ENCODE data around the gene RASL10A. TPM values are rescaled to one million over a fixed set of nuclear protein-coding genes. Genes with fewer than 3 reads are reported as not detected.

Gene RASL10A
- total RNA-seq, 1 donor from 2014 or later = not detected

DNA sequence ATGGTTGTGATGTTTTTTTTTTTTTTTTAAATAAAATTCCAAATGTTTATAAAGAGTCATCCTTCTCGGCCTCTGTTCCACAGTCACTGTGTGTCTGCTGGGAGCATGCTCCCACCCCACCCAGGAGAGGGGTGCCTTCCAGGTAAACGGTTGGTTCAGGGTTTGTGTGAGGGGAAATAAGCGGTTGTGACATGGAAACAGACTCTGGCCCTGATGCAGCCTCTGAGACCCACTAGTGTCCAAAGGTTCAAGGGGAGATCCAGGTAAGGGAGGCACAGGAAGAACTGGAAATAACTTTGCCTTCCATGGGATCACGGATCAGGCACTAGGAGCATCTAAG lies 15.1 kb downstream of the RASL10A start:
- DNase-seq (ENCODE audit: extremely low spot score in 2 of 2) = no peak
- H3K27me3 ChIP-seq = no peaks in the 10 kb centered on the region
- H3K27ac ChIP-seq = no peak overlapping the region
- no peaks in the 10 kb centered on the region for H3K9me3 ChIP-seq
- H3K36me3 ChIP-seq = peaks cover 2 to 45% of the 10 kb centered on the region in 2 donors
- TF ChIP-seq POLR2A (IDR thresholded peaks at IDR 0.05) = no peak
- TF ChIP-seq, protein P1, sequence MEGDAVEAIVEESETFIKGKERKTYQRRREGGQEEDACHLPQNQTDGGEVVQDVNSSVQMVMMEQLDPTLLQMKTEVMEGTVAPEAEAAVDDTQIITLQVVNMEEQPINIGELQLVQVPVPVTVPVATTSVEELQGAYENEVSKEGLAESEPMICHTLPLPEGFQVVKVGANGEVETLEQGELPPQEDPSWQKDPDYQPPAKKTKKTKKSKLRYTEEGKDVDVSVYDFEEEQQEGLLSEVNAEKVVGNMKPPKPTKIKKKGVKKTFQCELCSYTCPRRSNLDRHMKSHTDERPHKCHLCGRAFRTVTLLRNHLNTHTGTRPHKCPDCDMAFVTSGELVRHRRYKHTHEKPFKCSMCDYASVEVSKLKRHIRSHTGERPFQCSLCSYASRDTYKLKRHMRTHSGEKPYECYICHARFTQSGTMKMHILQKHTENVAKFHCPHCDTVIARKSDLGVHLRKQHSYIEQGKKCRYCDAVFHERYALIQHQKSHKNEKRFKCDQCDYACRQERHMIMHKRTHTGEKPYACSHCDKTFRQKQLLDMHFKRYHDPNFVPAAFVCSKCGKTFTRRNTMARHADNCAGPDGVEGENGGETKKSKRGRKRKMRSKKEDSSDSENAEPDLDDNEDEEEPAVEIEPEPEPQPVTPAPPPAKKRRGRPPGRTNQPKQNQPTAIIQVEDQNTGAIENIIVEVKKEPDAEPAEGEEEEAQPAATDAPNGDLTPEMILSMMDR (IDR thresholded peaks at IDR 0.05) = no peak
- no peak for TF ChIP-seq POLR2AphosphoS5 (IDR thresholded peaks at IDR 0.05; ENCODE audit: insufficient read depth in 1 of 2, low read depth in 1 of 2)
- intact Hi-C loops (cut with DNase I) = loop anchor here (2.0 kb wide), 1 partner anchor 58 kb away; no protein-coding TSS in a partner anchor
- no peaks in the 10 kb centered on the region for H3K4me1 ChIP-seq
- H3K4me3 ChIP-seq = no peak overlapping the region

DNA sequence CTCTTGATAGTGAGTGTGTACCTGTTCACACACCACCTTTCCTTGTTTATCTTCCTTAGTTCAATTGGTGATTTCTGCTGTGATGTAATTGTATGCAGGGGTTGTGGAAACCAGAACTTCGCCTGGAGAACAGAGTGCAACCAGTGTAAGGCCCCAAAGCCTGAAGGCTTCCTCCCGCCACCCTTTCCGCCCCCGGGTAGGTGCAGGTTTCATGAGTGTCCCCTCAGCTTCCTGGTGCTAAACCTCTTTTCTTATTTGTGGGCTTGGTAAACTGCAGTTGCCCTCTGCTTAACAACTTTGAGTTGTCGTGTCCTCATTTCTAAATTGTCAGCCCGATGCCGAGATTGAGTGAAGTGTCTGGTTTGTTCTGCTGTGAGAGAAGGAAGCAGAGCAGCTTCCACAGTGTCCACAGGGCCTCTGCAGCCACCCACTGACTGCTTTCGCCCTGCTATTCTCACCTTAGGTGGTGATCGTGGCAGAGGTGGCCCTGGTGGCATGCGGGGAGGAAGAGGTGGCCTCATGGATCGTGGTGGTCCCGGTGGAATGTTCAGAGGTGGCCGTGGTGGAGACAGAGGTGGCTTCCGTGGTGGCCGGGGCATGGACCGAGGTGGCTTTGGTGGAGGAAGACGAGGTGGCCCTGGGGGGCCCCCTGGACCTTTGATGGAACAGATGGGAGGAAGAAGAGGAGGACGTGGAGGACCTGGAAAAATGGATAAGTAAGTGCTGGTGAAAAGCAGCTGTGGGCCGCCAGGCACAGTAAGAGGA lies 16.2 kb downstream of the RASL10A start:
- no peaks in the 10 kb centered on the region for H3K27me3 ChIP-seq
- no peaks in the 10 kb centered on the region for H3K9me3 ChIP-seq
- H3K27ac ChIP-seq = no peak overlapping the region
- intact Hi-C loops (cut with DNase I) = no loop called here
- H3K4me1 ChIP-seq = no peaks in the 10 kb centered on the region
- H3K4me3 ChIP-seq = no peak overlapping the region
- TF ChIP-seq, protein P1 (IDR thresholded peaks at IDR 0.05) = no peak
- TF ChIP-seq POLR2A (IDR thresholded peaks at IDR 0.05) (no peak), POLR2AphosphoS5 (IDR thresholded peaks at IDR 0.05; ENCODE audit: insufficient read depth in 1 of 2, low read depth in 1 of 2) (no peak)
- H3K36me3 ChIP-seq = peaks cover 2 to 56% of the 10 kb centered on the region in 2 donors
- DNase-seq (ENCODE audit: extremely low spot score in 2 of 2) = peak in 1 of 2 donors; percentile 96

DNA sequence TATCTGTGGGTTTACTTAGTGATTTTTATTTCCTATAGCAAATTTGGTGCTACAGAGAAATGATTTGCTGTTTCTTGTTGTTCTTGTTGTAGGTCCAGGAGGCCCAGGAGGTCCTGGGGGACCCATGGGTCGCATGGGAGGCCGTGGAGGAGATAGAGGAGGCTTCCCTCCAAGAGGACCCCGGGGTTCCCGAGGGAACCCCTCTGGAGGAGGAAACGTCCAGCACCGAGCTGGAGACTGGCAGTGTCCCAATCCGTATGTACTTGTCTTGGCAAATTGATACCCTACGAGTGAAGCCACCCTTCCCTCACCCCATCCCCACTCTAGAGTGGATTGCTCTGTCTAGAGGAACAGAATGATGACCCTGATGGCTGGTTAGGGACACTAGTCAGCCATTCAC lies 16.9 kb downstream of the RASL10A start:
- Histone ChIP-seq H3K4me3 (no peak overlapping the region), H3K36me3 (peaks cover 2 to 63% of the 10 kb centered on the region in 2 donors), H3K9me3 (no peaks in the 10 kb centered on the region), H3K4me1 (no peaks in the 10 kb centered on the region), H3K27me3 (no peaks in the 10 kb centered on the region), H3K27ac (no peak overlapping the region)
- TF ChIP-seq POLR2AphosphoS5 (IDR thresholded peaks at IDR 0.05; ENCODE audit: insufficient read depth in 1 of 2, low read depth in 1 of 2) (no peak), POLR2A (IDR thresholded peaks at IDR 0.05) (no peak)
- TF ChIP-seq, protein P1 (IDR thresholded peaks at IDR 0.05) = no peak
- intact Hi-C loops (cut with DNase I) = no loop called here
- DNase-seq (ENCODE audit: extremely low spot score in 2 of 2) = no peak

DNA sequence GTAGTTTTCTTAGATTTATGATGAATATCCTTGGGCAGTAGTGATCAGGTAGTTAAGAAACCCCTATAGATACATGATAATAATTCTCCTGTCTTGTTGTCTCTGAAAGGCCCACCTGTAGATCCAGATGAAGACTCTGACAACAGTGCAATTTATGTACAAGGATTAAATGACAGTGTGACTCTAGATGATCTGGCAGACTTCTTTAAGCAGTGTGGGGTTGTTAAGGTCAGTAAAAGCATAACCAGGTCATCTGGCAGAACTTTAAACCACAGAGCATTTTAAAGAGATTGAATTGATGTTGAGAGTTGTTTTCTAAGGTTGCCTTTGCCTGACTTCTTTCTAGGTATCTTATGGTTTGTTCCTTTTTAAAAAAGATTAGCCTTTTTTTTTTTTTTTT lies 23.1 kb downstream of the RASL10A start:
- no peak for DNase-seq (ENCODE audit: extremely low spot score in 2 of 2)
- TF ChIP-seq POLR2A (IDR thresholded peaks at IDR 0.05) (no peak), POLR2AphosphoS5 (IDR thresholded peaks at IDR 0.05; ENCODE audit: insufficient read depth in 1 of 2, low read depth in 1 of 2) (no peak)
- TF ChIP-seq, protein P1 (IDR thresholded peaks at IDR 0.05) = no peak
- intact Hi-C loops (cut with DNase I) = no loop called here

DNA sequence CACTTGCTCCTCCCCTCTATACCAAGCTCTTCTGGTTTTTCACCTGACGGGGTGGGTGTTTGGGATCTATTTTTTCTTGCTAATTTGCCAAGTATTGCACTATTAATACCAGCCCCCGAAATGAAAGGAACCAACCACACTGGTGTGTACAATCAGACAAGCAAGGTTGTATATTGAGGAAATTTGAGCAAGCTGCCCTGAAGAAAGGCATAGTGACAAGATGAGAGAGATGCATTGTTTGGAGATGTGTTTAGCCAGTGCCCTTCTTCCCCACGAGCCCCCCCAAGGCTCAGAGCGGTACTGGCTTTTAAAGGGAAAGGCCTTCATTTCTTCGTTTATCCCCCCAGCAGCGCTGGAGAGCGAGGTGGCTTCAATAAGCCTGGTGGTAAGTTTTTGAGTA lies 24.3 kb downstream of the RASL10A start:
- H3K4me1 ChIP-seq = no peaks in the 10 kb centered on the region
- TF ChIP-seq, protein P1 (IDR thresholded peaks at IDR 0.05) = no peak
- no peak for TF ChIP-seq POLR2AphosphoS5 (IDR thresholded peaks at IDR 0.05; ENCODE audit: insufficient read depth in 1 of 2, low read depth in 1 of 2)
- TF ChIP-seq POLR2A (IDR thresholded peaks at IDR 0.05) = no peak
- H3K9me3 ChIP-seq = no peaks in the 10 kb centered on the region
- H3K27me3 ChIP-seq = no peaks in the 10 kb centered on the region
- no peak overlapping the region for H3K27ac ChIP-seq
- no peak for DNase-seq (ENCODE audit: extremely low spot score in 2 of 2)
- no peak overlapping the region for H3K4me3 ChIP-seq
- intact Hi-C loops (cut with DNase I) = no loop called here
- peaks cover 0 to 94% of the 10 kb centered on the region in 2 donors for H3K36me3 ChIP-seq

More for the DNA sequence above, 23.1 kb downstream of the RASL10A start:
- Histone ChIP-seq H3K27me3 (no peaks in the 10 kb centered on the region), H3K36me3 (peaks cover 0 to 94% of the 10 kb centered on the region in 2 donors), H3K9me3 (no peaks in the 10 kb centered on the region), H3K27ac (no peak overlapping the region), H3K4me1 (no peaks in the 10 kb centered on the region), H3K4me3 (no peak overlapping the region)
